Neural progenitor cell (in vitro differentiated cells): Measurements from ENCODE around the gene DLGAP4. TPM values are rescaled to one million over a fixed set of nuclear protein-coding genes. Genes with fewer than 3 reads are reported as not detected.
A peak's percentile ranks its signal among the peaks of the same experiment; 100 is the strongest.

ENCODE experiments used
- DNase-seq: peaks from one replicate; pipeline ENCODE4 v3.0.0-alpha.2; 2016; ENCODE audit warnings: low spot score
- H2AFZ ChIP-seq: fragments of 200-600 bp; sonication (generic); replicated peaks from 2 replicates; pipeline ENCODE4 v1.6.1; 2016; ENCODE audit warnings: antibody characterized with exemption
- H3F3A ChIP-seq: fragments of 200-600 bp; sonication (generic); 2 replicates; pipeline ENCODE4 v1.6.1; 2016; ENCODE audit warnings: antibody characterized with exemption, low read depth
- H3K27ac ChIP-seq: fragments of 200-600 bp; sonication (generic); 2 replicates; pipeline ENCODE4 v1.5.1; 2016; ENCODE audit warnings: mild to moderate bottlenecking
- H3K27me3 ChIP-seq: fragments of 200-600 bp; sonication (generic); 2 replicates; pipeline ENCODE4 v1.6.1; 2016; ENCODE audit warnings: mild to moderate bottlenecking, moderate library complexity
- H3K36me3 ChIP-seq: fragments of 200-600 bp; sonication (generic); 2 replicates; pipeline ENCODE4 v1.5.1; 2016
- H3K4me1 ChIP-seq: fragments of 200-600 bp; sonication (generic); 2 replicates; pipeline ENCODE4 v1.6.1; 2016; ENCODE audit warnings: mixed run types
- H3K4me2 ChIP-seq: fragments of 200-600 bp; sonication (generic); 2 replicates; pipeline ENCODE4 v1.6.1; 2016
- H3K4me3 ChIP-seq: fragments of 200-600 bp; sonication (generic); 2 replicates; pipeline ENCODE4 v1.5.1; 2016
- H3K79me2 ChIP-seq: fragments of 200-600 bp; sonication (generic); 2 replicates; pipeline ENCODE4 v1.6.1; 2016; ENCODE audit warnings: low read depth
- H3K9ac ChIP-seq: fragments of 200-600 bp; sonication (generic); 2 replicates; pipeline ENCODE4 v1.6.1; 2016
- H3K9me3 ChIP-seq: fragments of 200-600 bp; sonication (generic); 2 replicates; pipeline ENCODE4 v1.5.1; 2016; ENCODE audit warnings: low read depth
- H4K20me1 ChIP-seq: fragments of 200-600 bp; sonication (generic); 2 replicates; pipeline ENCODE4 v1.6.1; 2016; ENCODE audit warnings: low read depth
- H3K27ac Mint-ChIP-seq: 3 replicates; pipeline ENCODE4 v1.8.0; 2021; ENCODE audit warnings: mixed read lengths
- H3K27me3 Mint-ChIP-seq: 2 replicates; pipeline ENCODE4 v1.8.0; 2022; ENCODE audit warnings: low read depth, mild to moderate bottlenecking, inconsistent platforms, moderate library complexity, mixed read lengths; ENCODE audit not compliant: insufficient read depth
- H3K36me3 Mint-ChIP-seq: 3 replicates; pipeline ENCODE4 v1.8.0; 2021; ENCODE audit warnings: mixed read lengths
- H3K4me1 Mint-ChIP-seq: 3 replicates; pipeline ENCODE4 v1.8.0; 2021; ENCODE audit warnings: mixed read lengths
- H3K4me3 Mint-ChIP-seq: 3 replicates; pipeline ENCODE4 v1.8.0; 2021; ENCODE audit warnings: mild to moderate bottlenecking, moderate library complexity, mixed read lengths
- H3K9me3 Mint-ChIP-seq: 3 replicates; pipeline ENCODE4 v1.8.0; 2020; ENCODE audit warnings: mixed read lengths
- EZH2 ChIP-seq: fragments of 200-600 bp; sonication (generic); IDR thresholded peaks from 2 replicates; pipeline ENCODE4 v1.6.1; 2017; ENCODE audit warnings: antibody characterized with exemption, mild to moderate bottlenecking, moderate library complexity
- EZH2phosphoT487 ChIP-seq: fragments of 200-600 bp; sonication (generic); IDR thresholded peaks from 2 replicates; pipeline ENCODE4 v1.6.1; 2017; ENCODE audit warnings: antibody characterized with exemption
- total RNA-seq: library from RNA; depleted of rRNA; stranded (reverse); fragments of >200 nt; gene quantifications from 2 replicates; pipeline ENCODE4 v1.2.3, GENCODE V29; 2015; ENCODE audit warnings: low replicate concordance
- TF ChIP-seq, protein P1 (sequence below): fragments of 200-600 bp; sonication (generic); IDR thresholded peaks from 2 replicates; pipeline ENCODE4 v1.5.1; 2017; ENCODE audit warnings: antibody characterized with exemption, mild to moderate bottlenecking

Gene DLGAP4
- total RNA-seq, 1 donor from 2014 or later = 21.7 TPM

DNA sequence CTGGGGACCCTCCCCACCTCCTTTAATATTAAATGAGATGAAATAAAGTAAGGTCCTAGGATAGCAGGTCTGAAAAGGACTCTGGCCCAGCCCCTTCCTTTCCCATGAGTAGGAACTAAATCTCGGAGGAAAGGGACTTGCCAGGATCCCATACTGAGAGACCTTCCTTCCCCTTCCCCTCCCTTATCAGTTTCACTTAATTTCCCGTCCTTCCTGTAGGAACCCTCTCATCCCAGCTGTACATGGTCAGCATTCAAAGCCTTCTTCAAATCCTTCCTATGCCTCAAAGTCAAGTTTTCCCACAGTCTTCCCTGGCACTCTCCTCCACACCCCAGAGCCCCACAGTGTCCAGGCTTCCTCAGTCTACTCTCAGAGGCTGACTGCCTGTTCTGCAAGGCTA is 163.8 kb downstream of the DLGAP4 start:
- no peak overlapping the region for H3K4me2 ChIP-seq
- H4K20me1 ChIP-seq = peaks cover 100% of the 10 kb centered on the region
- no peaks in the 10 kb centered on the region for H3K27me3 Mint-ChIP-seq
- H3K9me3 Mint-ChIP-seq = no peaks in the 10 kb centered on the region
- peaks cover 100% of the 10 kb centered on the region for H3K79me2 ChIP-seq
- no peak overlapping the region for H3K4me3 ChIP-seq
- H3K4me1 ChIP-seq = peaks cover 22% of the 10 kb centered on the region
- H3F3A ChIP-seq = peaks cover 8% of the 10 kb centered on the region
- no peaks in the 10 kb centered on the region for H3K9me3 ChIP-seq
- no peak overlapping the region for H3K4me3 Mint-ChIP-seq
- no peak overlapping the region for H3K27ac Mint-ChIP-seq
- no peak for TF ChIP-seq EZH2
- no peak for TF ChIP-seq EZH2phosphoT487
- TF ChIP-seq, protein P1, sequence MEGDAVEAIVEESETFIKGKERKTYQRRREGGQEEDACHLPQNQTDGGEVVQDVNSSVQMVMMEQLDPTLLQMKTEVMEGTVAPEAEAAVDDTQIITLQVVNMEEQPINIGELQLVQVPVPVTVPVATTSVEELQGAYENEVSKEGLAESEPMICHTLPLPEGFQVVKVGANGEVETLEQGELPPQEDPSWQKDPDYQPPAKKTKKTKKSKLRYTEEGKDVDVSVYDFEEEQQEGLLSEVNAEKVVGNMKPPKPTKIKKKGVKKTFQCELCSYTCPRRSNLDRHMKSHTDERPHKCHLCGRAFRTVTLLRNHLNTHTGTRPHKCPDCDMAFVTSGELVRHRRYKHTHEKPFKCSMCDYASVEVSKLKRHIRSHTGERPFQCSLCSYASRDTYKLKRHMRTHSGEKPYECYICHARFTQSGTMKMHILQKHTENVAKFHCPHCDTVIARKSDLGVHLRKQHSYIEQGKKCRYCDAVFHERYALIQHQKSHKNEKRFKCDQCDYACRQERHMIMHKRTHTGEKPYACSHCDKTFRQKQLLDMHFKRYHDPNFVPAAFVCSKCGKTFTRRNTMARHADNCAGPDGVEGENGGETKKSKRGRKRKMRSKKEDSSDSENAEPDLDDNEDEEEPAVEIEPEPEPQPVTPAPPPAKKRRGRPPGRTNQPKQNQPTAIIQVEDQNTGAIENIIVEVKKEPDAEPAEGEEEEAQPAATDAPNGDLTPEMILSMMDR = no peak
- H3K36me3 ChIP-seq = no peaks in the 10 kb centered on the region
- no peak overlapping the region for H2AFZ ChIP-seq
- no peak for DNase-seq
- peaks cover 60% of the 10 kb centered on the region for H3K4me1 Mint-ChIP-seq
- peaks cover 11% of the 10 kb centered on the region for H3K36me3 Mint-ChIP-seq
- no peaks in the 10 kb centered on the region for H3K27me3 ChIP-seq
- no peak overlapping the region for H3K27ac ChIP-seq
- H3K9ac ChIP-seq = no peak overlapping the region

DNA sequence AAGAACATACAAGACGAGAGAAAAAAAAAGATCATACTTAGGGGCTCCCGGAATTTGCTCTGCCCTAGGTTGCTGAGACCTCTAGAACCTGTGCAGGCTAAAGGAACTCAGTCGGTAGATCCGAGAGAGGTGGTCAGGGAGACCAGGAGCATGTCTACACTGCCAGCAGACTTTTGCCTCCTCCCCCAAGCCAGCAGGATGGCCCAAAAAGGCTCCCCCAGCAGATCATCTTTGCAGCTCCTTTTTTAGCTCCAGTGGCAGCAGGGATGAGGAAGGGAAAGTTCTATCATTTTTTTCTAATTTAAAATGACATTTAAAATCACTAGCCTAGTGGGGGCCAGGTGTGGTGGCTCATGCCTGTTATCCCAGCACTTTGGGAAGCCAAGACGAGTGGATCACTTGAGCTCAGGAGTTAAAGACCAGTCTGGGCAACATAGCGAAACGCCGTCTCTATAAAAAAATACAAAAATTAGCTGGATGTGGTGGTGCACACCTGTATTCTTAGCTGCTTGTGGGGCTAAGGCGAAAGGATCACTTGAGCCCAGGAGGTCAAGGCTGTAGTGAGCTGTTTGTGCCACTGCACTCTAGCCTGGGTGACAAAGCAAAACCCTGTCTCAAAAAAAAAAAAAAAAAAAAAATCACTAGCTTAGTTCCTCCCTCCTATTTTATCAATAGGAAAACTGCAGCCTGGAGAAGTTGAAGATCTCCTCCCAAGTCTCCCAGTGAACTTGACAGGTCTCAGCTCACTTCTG is 165.9 kb downstream of the DLGAP4 start:
- Histone ChIP-seq H2AFZ (no peak overlapping the region), H3K4me3 (no peak overlapping the region), H3K27me3 (no peaks in the 10 kb centered on the region), H3K27ac (no peak overlapping the region), H4K20me1 (peaks cover 99% of the 10 kb centered on the region), H3F3A (no peaks in the 10 kb centered on the region), H3K4me2 (no peak overlapping the region), H3K79me2 (peaks cover 96% of the 10 kb centered on the region), H3K9me3 (no peaks in the 10 kb centered on the region), H3K36me3 (no peaks in the 10 kb centered on the region), H3K4me1 (peaks cover 14% of the 10 kb centered on the region), H3K9ac (no peak overlapping the region)
- Mint-ChIP-seq H3K9me3 (no peaks in the 10 kb centered on the region), H3K36me3 (peaks cover 9% of the 10 kb centered on the region), H3K27me3 (peaks cover 3% of the 10 kb centered on the region), H3K27ac (peak overlapping the region; percentile 80), H3K4me1 (peaks cover 43% of the 10 kb centered on the region), H3K4me3 (no peak overlapping the region)
- no peak for DNase-seq
- no peak for TF ChIP-seq EZH2
- TF ChIP-seq, protein P1 = no peak
- TF ChIP-seq EZH2phosphoT487 = no peak

DNA sequence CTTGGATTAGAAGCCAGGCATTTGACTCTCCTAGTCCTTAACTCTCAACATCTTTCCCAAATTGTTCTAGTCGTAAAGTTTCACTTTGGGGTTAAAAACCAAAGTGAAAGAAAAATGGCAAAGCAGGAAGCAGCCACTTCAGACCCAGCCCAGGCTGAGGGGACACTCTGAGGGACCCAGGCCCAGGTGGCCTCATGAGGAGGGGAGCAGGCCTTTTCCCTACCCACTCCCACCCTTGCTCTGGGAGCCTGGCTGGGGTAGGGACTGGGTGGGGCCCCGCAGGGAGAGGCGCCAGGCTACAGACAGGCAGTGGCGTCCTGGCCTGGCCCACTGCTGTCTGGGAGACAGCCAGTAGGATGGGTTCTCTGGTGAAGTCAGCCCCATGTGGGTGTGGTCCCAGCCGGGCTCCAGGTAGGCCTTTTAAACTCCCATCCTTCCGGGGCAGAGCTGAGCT is 166.5 kb downstream of the DLGAP4 start:
- no peak overlapping the region for H2AFZ ChIP-seq
- H3K4me1 ChIP-seq = peaks cover 11% of the 10 kb centered on the region

More for the DNA sequence above, 166.5 kb downstream of the DLGAP4 start:
- H3K27ac Mint-ChIP-seq = no peak overlapping the region
- H3F3A ChIP-seq = no peaks in the 10 kb centered on the region
- H3K9me3 ChIP-seq = no peaks in the 10 kb centered on the region
- H3K27me3 ChIP-seq = no peaks in the 10 kb centered on the region
- H3K27me3 Mint-ChIP-seq = peaks cover 3% of the 10 kb centered on the region
- H3K27ac ChIP-seq = no peak overlapping the region
- no peaks in the 10 kb centered on the region for H3K9me3 Mint-ChIP-seq
- peaks cover 96% of the 10 kb centered on the region for H3K79me2 ChIP-seq
- peaks cover 37% of the 10 kb centered on the region for H3K4me1 Mint-ChIP-seq
- peaks cover 99% of the 10 kb centered on the region for H4K20me1 ChIP-seq
- no peak overlapping the region for H3K4me2 ChIP-seq
- no peak overlapping the region for H3K4me3 Mint-ChIP-seq
- H3K36me3 ChIP-seq = no peaks in the 10 kb centered on the region
- H3K9ac ChIP-seq = no peak overlapping the region
- DNase-seq = peak; percentile 30
- TF ChIP-seq, protein P1 = no peak
- no peak overlapping the region for H3K4me3 ChIP-seq
- H3K36me3 Mint-ChIP-seq = peaks cover 9% of the 10 kb centered on the region
